Neural progenitor cell (in vitro differentiated cells): ENCODE data around the gene ZPR1. TPM values are rescaled to one million over a fixed set of nuclear protein-coding genes. Genes with fewer than 3 reads are reported as not detected.

Source experiments
- DNase-seq: peaks from one replicate; pipeline ENCODE4 v3.0.0-alpha.2; 2016; ENCODE audit warnings: low spot score
- H2AFZ ChIP-seq: fragments of 200-600 bp; sonication (generic); replicated peaks from 2 replicates; pipeline ENCODE4 v1.6.1; 2016; ENCODE audit warnings: antibody characterized with exemption
- H3F3A ChIP-seq: fragments of 200-600 bp; sonication (generic); 2 replicates; pipeline ENCODE4 v1.6.1; 2016; ENCODE audit warnings: antibody characterized with exemption, low read depth
- H3K27ac ChIP-seq: fragments of 200-600 bp; sonication (generic); 2 replicates; pipeline ENCODE4 v1.5.1; 2016; ENCODE audit warnings: mild to moderate bottlenecking
- H3K27me3 ChIP-seq: fragments of 200-600 bp; sonication (generic); 2 replicates; pipeline ENCODE4 v1.6.1; 2016; ENCODE audit warnings: mild to moderate bottlenecking, moderate library complexity
- H3K36me3 ChIP-seq: fragments of 200-600 bp; sonication (generic); 2 replicates; pipeline ENCODE4 v1.5.1; 2016
- H3K4me1 ChIP-seq: fragments of 200-600 bp; sonication (generic); 2 replicates; pipeline ENCODE4 v1.6.1; 2016; ENCODE audit warnings: mixed run types
- H3K4me2 ChIP-seq: fragments of 200-600 bp; sonication (generic); 2 replicates; pipeline ENCODE4 v1.6.1; 2016
- H3K4me3 ChIP-seq: fragments of 200-600 bp; sonication (generic); 2 replicates; pipeline ENCODE4 v1.5.1; 2016
- H3K79me2 ChIP-seq: fragments of 200-600 bp; sonication (generic); 2 replicates; pipeline ENCODE4 v1.6.1; 2016; ENCODE audit warnings: low read depth
- H3K9ac ChIP-seq: fragments of 200-600 bp; sonication (generic); 2 replicates; pipeline ENCODE4 v1.6.1; 2016
- H3K9me3 ChIP-seq: fragments of 200-600 bp; sonication (generic); 2 replicates; pipeline ENCODE4 v1.5.1; 2016; ENCODE audit warnings: low read depth
- H4K20me1 ChIP-seq: fragments of 200-600 bp; sonication (generic); 2 replicates; pipeline ENCODE4 v1.6.1; 2016; ENCODE audit warnings: low read depth
- H3K27ac Mint-ChIP-seq: 3 replicates; pipeline ENCODE4 v1.8.0; 2021; ENCODE audit warnings: mixed read lengths
- H3K27me3 Mint-ChIP-seq: 2 replicates; pipeline ENCODE4 v1.8.0; 2022; ENCODE audit warnings: low read depth, mild to moderate bottlenecking, inconsistent platforms, moderate library complexity, mixed read lengths; ENCODE audit not compliant: insufficient read depth
- H3K36me3 Mint-ChIP-seq: 3 replicates; pipeline ENCODE4 v1.8.0; 2021; ENCODE audit warnings: mixed read lengths
- H3K4me1 Mint-ChIP-seq: 3 replicates; pipeline ENCODE4 v1.8.0; 2021; ENCODE audit warnings: mixed read lengths
- H3K4me3 Mint-ChIP-seq: 3 replicates; pipeline ENCODE4 v1.8.0; 2021; ENCODE audit warnings: mild to moderate bottlenecking, moderate library complexity, mixed read lengths
- H3K9me3 Mint-ChIP-seq: 3 replicates; pipeline ENCODE4 v1.8.0; 2020; ENCODE audit warnings: mixed read lengths
- CTCF ChIP-seq: fragments of 200-600 bp; sonication (generic); IDR thresholded peaks from 2 replicates; pipeline ENCODE4 v1.5.1; 2017; ENCODE audit warnings: antibody characterized with exemption, mild to moderate bottlenecking
- EZH2 ChIP-seq: fragments of 200-600 bp; sonication (generic); IDR thresholded peaks from 2 replicates; pipeline ENCODE4 v1.6.1; 2017; ENCODE audit warnings: antibody characterized with exemption, mild to moderate bottlenecking, moderate library complexity
- EZH2phosphoT487 ChIP-seq: fragments of 200-600 bp; sonication (generic); IDR thresholded peaks from 2 replicates; pipeline ENCODE4 v1.6.1; 2017; ENCODE audit warnings: antibody characterized with exemption
- total RNA-seq: library from RNA; depleted of rRNA; stranded (reverse); fragments of >200 nt; gene quantifications from 2 replicates; pipeline ENCODE4 v1.2.3, GENCODE V29; 2015; ENCODE audit warnings: low replicate concordance

ZPR1 gene
- total RNA-seq, 1 donor from 2014 or later, result 38.5 TPM

GRCh38 chr11:116791813-116792143, 4.0 kb upstream of the ZPR1 start, which contains the start of gene APOA5:
Gene APOA5, minus strand, starts transcription at chr11:116791879. Its CDS starts 19 bp downstream, at chr11:116791860.
- no peaks in the 10 kb centered on the region for H3K9me3 ChIP-seq
- peaks cover under 1% of the 10 kb centered on the region for H3K9me3 Mint-ChIP-seq
- H3K27ac ChIP-seq, result no peak within 1 kb of the TSS
- H3K36me3 ChIP-seq, result no peaks in the 10 kb centered on the region
- H3K4me3 ChIP-seq, result no peak within 1 kb of the TSS
- H4K20me1 ChIP-seq, result no peaks in the 10 kb centered on the region
- no peaks in the 10 kb centered on the region for H3K36me3 Mint-ChIP-seq
- peaks cover 12% of the 10 kb centered on the region for H3K4me1 Mint-ChIP-seq
- peaks cover 5% of the 10 kb centered on the region for H3K4me1 ChIP-seq
- no peaks in the 10 kb centered on the region for H3F3A ChIP-seq
- DNase-seq, result no peak
- peak within 1 kb of the TSS; percentile 68 for H3K4me3 Mint-ChIP-seq
- peaks cover 11% of the 10 kb centered on the region for H3K27me3 ChIP-seq
- H3K9ac ChIP-seq, result no peak within 1 kb of the TSS
- TF ChIP-seq CTCF (no peak), EZH2phosphoT487 (no peak), EZH2 (no peak)
- peaks cover 6% of the 10 kb centered on the region for H3K27me3 Mint-ChIP-seq
- H3K4me2 ChIP-seq, result no peak within 1 kb of the TSS
- H3K79me2 ChIP-seq, result peaks cover 10% of the 10 kb centered on the region
- H3K27ac Mint-ChIP-seq, result no peak within 1 kb of the TSS
- H2AFZ ChIP-seq, result peak within 1 kb of the TSS; percentile 94

- Mint-ChIP-seq H3K36me3 (no peaks in the 10 kb centered on the region), H3K4me1 (peaks cover 14% of the 10 kb centered on the region), H3K27me3 (peaks cover 6% of the 10 kb centered on the region), H3K9me3 (no peaks in the 10 kb centered on the region), H3K4me3 (peak overlapping the region; percentile 68), H3K27ac (no peak overlapping the region)
- Histone ChIP-seq H4K20me1 (no peaks in the 10 kb centered on the region), H3K27ac (no peak overlapping the region), H3K36me3 (no peaks in the 10 kb centered on the region), H3K27me3 (peaks cover 11% of the 10 kb centered on the region), H3K9me3 (no peaks in the 10 kb centered on the region), H3K4me1 (peaks cover 5% of the 10 kb centered on the region), H3K9ac (no peak overlapping the region), H3K4me2 (no peak overlapping the region), H2AFZ (peak overlapping the region; percentile 94), H3K79me2 (peaks cover 15% of the 10 kb centered on the region), H3F3A (no peaks in the 10 kb centered on the region), H3K4me3 (no peak overlapping the region)
- TF ChIP-seq CTCF (peak; percentile 93), EZH2 (no peak)
- DNase-seq, result peak; percentile 87
These were observed 3.4 kb upstream of the ZPR1 start for GRCh38 chr11:116791002-116791812.

GRCh38 chr11:116790167-116791001, 2.6 kb upstream of the ZPR1 start:
- Histone ChIP-seq H3K4me2 (no peak overlapping the region), H3K27me3 (peaks cover 11% of the 10 kb centered on the region), H3K9me3 (no peaks in the 10 kb centered on the region), H3K4me3 (no peak overlapping the region), H3K36me3 (no peaks in the 10 kb centered on the region), H4K20me1 (no peaks in the 10 kb centered on the region), H3K9ac (no peak overlapping the region), H3K27ac (no peak overlapping the region), H3F3A (no peaks in the 10 kb centered on the region), H3K4me1 (peaks cover 5% of the 10 kb centered on the region), H2AFZ (peak overlapping the region; percentile 94), H3K79me2 (peaks cover 16% of the 10 kb centered on the region)
- no peak overlapping the region for H3K27ac Mint-ChIP-seq
- no peak for DNase-seq
- TF ChIP-seq EZH2phosphoT487 (no peak), EZH2 (no peak), CTCF (no peak)
- H3K36me3 Mint-ChIP-seq, result peaks cover 1% of the 10 kb centered on the region
- H3K9me3 Mint-ChIP-seq, result no peaks in the 10 kb centered on the region
- peaks cover 6% of the 10 kb centered on the region for H3K27me3 Mint-ChIP-seq
- peaks cover 14% of the 10 kb centered on the region for H3K4me1 Mint-ChIP-seq
- H3K4me3 Mint-ChIP-seq, result peak overlapping the region; percentile 68
